GM19238 (cell line): ENCODE data around the gene STX7.
"Not testable (repeated sequence)": the region's sequence is repeated elsewhere in the genome, so short reads cannot be mapped to it uniquely, and the experiment has no call there.

Experiments used
- DNase-seq: peaks from one replicate; pipeline ENCODE4 v3.0.0; 2011; ENCODE audit warnings: low spot score; ENCODE audit not compliant: insufficient read length

Gene STX7

GRCh38 chr6:132512638-132513632 lies at the start of gene STX7:
STX7 (minus strand) TSS chr6:132513116; CDS start chr6:132503530, 9,586 bp downstream.
- DNase-seq: peak; percentile 75

- DNase-seq: not testable (repeated sequence)
Observed at GRCh38 chr6:132560087-132560486, 47.2 kb upstream of the STX7 start.

GRCh38 chr6:132552372-132552771 lies 39.5 kb upstream of the STX7 start, which contains the start of gene TAAR8:
TAAR8 (plus strand) TSS chr6:132552672; CDS start chr6:132552693, 21 bp downstream.
- DNase-seq: no peak

GRCh38 chr6:132551214-132551613 lies 38.3 kb upstream of the STX7 start:
- no peak for DNase-seq

GRCh38 chr6:132548746-132549463 lies 36.0 kb upstream of the STX7 start:
- DNase-seq: no peak

- DNase-seq: no peak
Observed at GRCh38 chr6:132544826-132545225, 31.9 kb upstream of the STX7 start.

GRCh38 chr6:132537977-132538376 lies 25.1 kb upstream of the STX7 start, which contains the start of gene TAAR9:
TAAR9 (plus strand) TSS chr6:132538277; CDS start chr6:132538290, 13 bp downstream.
- no peak for DNase-seq

- no peak for DNase-seq
Observed at GRCh38 chr6:132537145-132537544, 24.2 kb upstream of the STX7 start.

GRCh38 chr6:132534546-132534945 lies 21.6 kb upstream of the STX7 start:
- not testable (repeated sequence) for DNase-seq

GRCh38 chr6:132530293-132530974 lies 17.5 kb upstream of the STX7 start:
- DNase-seq: no peak

- no peak for DNase-seq
Observed at GRCh38 chr6:132527791-132528190, 14.9 kb upstream of the STX7 start.

- no peak for DNase-seq
Observed at GRCh38 chr6:132526461-132526860, 13.5 kb upstream of the STX7 start.

GRCh38 chr6:132525866-132526265 lies 12.9 kb upstream of the STX7 start:
- no peak for DNase-seq

- no peak for DNase-seq
Observed at GRCh38 chr6:132524646-132525045, 11.7 kb upstream of the STX7 start.

GRCh38 chr6:132520953-132521352 lies 8.0 kb upstream of the STX7 start:
- DNase-seq: no peak

- no peak for DNase-seq
Observed at GRCh38 chr6:132515386-132515785, 2.5 kb upstream of the STX7 start.

- no peak for DNase-seq
Observed at GRCh38 chr6:132513831-132514545, 1.1 kb upstream of the STX7 start.

GRCh38 chr6:132512342-132512637 lies 626 bp downstream of the STX7 start:
- DNase-seq: no peak

GRCh38 chr6:132511831-132512220 lies 1.1 kb downstream of the STX7 start:
- no peak for DNase-seq

- DNase-seq: no peak
Observed at GRCh38 chr6:132511210-132511830, 1.6 kb downstream of the STX7 start.
